LNCaP clone FGC (cell line): Measurements from ENCODE around the gene OPA1.

Experiments
- DNase-seq: peaks from one replicate; pipeline ENCODE4 v3.0.0-alpha.2; 2011; ENCODE audit warnings: low read depth
- H3K4me3 ChIP-seq: 2 replicates; pipeline ENCODE4 v1.5.1; 2011; ENCODE audit warnings: mild to moderate bottlenecking, low read depth, low read length, control low read depth
- TF ChIP-seq, protein P1 (sequence below): IDR thresholded peaks from 2 replicates; pipeline ENCODE4 v1.5.1; 2012; ENCODE audit warnings: mild to moderate bottlenecking; ENCODE audit not compliant: control insufficient read depth, insufficient read depth; ENCODE audit errors: extremely low read depth

OPA1 gene

DNA sequence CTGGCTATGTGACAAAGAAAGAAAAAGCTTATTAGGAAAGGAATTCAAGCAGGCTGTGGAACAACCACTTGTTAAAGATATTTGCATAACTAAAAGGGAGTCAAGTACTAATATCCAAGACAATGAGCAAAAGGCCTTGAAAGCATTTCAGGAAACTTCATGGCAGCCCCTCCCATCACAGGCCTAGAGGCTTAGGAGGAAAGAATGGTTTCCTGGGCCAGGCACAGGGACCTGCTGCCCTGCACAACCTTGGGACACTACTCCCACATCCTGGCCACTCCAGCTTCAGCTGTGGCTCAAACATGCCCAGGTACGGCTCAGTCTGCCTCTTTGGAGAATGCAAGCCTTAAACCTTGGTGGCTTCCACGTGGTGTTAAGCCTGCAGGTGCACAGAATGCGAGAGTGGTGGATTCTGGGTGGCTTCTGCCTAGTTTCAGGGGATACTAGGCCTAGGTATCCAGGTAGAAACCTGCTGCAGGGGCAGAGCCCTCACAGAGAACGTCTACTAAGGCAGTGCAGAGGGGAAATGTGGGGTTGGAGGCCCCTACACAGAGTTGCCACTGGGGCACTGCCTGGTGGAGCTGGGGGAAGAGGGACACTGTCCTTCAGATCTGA lies 121.6 kb downstream of the OPA1 start:
- no peak for DNase-seq
- TF ChIP-seq, protein P1, sequence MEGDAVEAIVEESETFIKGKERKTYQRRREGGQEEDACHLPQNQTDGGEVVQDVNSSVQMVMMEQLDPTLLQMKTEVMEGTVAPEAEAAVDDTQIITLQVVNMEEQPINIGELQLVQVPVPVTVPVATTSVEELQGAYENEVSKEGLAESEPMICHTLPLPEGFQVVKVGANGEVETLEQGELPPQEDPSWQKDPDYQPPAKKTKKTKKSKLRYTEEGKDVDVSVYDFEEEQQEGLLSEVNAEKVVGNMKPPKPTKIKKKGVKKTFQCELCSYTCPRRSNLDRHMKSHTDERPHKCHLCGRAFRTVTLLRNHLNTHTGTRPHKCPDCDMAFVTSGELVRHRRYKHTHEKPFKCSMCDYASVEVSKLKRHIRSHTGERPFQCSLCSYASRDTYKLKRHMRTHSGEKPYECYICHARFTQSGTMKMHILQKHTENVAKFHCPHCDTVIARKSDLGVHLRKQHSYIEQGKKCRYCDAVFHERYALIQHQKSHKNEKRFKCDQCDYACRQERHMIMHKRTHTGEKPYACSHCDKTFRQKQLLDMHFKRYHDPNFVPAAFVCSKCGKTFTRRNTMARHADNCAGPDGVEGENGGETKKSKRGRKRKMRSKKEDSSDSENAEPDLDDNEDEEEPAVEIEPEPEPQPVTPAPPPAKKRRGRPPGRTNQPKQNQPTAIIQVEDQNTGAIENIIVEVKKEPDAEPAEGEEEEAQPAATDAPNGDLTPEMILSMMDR: no peak
- H3K4me3 ChIP-seq: no peak overlapping the region

DNA sequence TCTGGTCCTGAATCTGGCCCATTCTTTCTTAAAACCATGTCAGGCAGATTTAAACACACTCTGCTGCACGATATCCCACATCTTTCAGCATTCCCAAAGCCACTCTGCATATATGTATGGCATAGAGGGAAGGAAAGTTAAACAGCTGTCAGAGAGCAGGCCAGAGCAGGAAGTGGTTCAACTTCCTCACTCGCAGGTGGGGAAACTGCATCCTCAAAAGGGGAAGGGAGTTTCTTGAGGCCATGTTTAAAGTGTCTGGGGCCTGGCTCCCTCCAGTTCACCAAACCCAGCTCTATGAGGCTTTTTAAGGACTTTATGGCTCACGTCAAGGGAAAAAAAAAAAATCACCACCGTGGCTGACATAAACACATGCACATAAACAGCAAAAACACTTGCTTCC lies 123.1 kb downstream of the OPA1 start:
- DNase-seq: no peak
- TF ChIP-seq, protein P1: no peak
- H3K4me3 ChIP-seq: no peak overlapping the region

DNA sequence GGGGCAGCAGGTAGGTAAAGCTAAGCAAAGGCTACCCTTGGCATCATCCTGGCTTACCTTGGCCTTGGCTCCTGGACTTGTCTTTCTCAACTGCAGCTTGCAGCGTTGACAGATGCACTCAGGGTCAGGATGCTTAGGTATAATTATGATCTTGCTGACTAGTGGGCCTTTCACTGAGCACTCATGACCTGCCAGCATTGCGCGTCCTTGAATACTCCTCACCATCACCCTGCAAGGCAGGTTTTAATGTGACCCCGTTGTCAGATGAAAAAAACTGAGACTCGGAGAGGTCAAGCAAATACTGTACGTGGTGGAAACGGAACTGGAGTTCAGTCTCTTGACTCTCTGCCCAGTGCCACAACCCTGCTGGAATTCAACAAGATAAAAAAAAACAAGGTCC lies 126.7 kb downstream of the OPA1 start:
- no peak overlapping the region for H3K4me3 ChIP-seq
- no peak for DNase-seq
- TF ChIP-seq, protein P1: no peak

DNA sequence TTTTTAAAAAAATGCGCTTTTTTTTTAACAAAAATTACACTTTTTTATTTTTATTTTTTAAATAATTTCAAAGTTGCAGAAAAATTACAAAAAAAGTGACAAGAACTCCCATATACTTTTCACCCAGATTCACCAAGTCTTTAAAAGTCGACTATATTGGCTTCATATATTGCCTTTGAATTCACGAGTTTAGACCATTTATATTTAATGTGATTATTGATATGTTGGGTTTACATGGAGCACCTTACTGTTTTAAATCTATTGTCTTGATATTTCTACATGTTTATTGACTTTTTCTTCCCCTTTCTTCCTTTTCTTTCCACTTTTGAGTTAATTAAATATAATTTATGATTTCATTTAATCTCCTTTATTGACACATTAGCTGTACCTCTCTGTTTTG lies 127.2 kb downstream of the OPA1 start:
- no peak for DNase-seq
- H3K4me3 ChIP-seq: no peak overlapping the region
- TF ChIP-seq, protein P1: no peak

DNA sequence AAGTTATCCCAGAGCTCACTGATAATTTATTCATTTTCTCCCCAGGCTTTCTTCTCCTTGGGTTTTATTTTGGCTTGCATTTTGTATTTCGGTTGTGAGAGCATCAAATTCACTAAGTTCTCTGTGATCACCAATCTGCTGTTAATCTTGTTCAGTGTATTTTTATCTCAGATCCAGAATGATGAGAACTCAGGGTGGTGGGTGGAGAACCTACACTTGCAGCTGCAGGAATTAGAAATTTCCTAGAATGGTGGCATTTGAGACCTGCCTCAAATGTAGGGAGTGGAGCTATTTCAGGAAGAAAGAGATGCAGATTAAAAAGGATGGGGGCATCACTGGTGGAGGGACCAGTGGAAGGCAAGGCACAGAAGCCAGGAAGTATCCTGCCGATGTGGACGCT lies 129.6 kb downstream of the OPA1 start:
- TF ChIP-seq, protein P1: no peak
- DNase-seq: no peak
- H3K4me3 ChIP-seq: no peak overlapping the region

DNA sequence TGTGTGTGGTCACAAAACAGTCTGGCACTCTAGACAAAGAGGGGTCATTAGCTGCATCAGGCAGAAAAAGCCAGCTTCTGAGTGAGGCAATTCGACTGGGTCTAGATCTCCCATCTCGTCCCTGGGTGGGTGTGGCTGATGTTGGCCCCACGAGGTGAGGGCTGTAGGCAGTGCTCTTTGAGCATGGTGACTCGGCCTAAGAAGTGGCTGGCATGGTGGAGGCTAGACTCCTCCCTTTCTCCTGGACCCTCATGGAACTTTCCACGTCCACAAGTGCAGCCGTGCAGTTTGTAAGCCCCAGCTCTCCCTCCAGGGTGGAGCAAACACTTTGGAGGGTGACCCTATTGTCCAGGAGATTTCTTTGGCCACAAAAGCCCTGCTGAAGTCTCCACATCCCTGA lies 134.1 kb downstream of the OPA1 start:
- TF ChIP-seq, protein P1: no peak
- H3K4me3 ChIP-seq: no peak overlapping the region
- no peak for DNase-seq

DNA sequence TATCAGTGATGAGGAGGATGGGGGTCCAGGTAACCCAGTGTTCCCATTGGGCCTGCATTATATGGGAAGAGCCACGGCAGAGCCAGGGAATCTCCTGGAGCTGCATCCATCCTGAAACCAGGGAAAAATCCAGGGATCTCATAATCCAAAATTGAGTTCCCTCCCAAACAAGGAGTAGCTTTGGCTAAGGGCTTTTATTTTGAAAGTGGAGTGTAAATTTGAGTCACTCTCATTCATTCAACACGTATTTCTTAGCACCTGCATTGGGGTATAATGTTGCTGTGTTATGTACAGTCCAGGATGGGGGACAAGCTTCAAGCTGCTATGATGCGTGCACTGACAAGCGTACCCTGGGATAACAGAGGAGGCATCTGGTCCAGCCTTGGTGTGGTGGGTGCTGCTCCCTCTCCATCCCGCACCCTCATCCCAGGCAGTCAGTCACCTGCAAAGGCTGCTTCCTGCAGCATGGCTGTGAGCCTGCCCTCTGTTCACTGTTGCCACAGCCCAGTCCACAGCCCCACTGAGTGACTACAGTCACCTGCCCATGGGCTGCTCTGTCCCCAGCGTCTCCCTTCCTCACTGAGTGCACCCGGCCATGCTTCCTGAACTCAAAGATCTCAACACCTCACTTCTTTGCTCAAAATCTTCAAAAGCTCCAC lies 135.6 kb downstream of the OPA1 start:
- DNase-seq: no peak
- no peak overlapping the region for H3K4me3 ChIP-seq
- TF ChIP-seq, protein P1: no peak
